NCI-H1048 (cell line): ENCODE data around the gene MAP2K6.

Source experiments
- DNase-seq: peaks from one replicate; lab custom pipeline; 2025; lab: John Stamatoyannopoulos, UW

The MAP2K6 gene

GRCh38 chr17:69535016-69535570, 120.6 kb downstream of the MAP2K6 start:
- no peak for DNase-seq

- no peak for DNase-seq
These were observed 124.3 kb downstream of the MAP2K6 start for GRCh38 chr17:69538795-69539194.

- no peak for DNase-seq
These were observed 124.8 kb downstream of the MAP2K6 start for GRCh38 chr17:69539274-69539673.

GRCh38 chr17:69539781-69540319, 125.4 kb downstream of the MAP2K6 start:
- DNase-seq = no peak

- no peak for DNase-seq
These were observed 125.9 kb downstream of the MAP2K6 start for GRCh38 chr17:69540356-69540755.

- no peak for DNase-seq
These were observed 132.7 kb downstream of the MAP2K6 start for GRCh38 chr17:69547230-69547629.

GRCh38 chr17:69547947-69548346, 133.4 kb downstream of the MAP2K6 start:
- no peak for DNase-seq

- DNase-seq = no peak
These were observed 136.9 kb downstream of the MAP2K6 start for GRCh38 chr17:69551212-69552010.

- DNase-seq = no peak
These were observed 138.6 kb downstream of the MAP2K6 start for GRCh38 chr17:69552986-69553667.

- DNase-seq = no peak
These were observed 140.6 kb downstream of the MAP2K6 start for GRCh38 chr17:69555056-69555455.

- no peak for DNase-seq
These were observed 142.8 kb downstream of the MAP2K6 start for GRCh38 chr17:69557339-69557738.

- DNase-seq = no peak
These were observed 144.3 kb downstream of the MAP2K6 start for GRCh38 chr17:69558796-69559195.

GRCh38 chr17:69560987-69561441, 146.5 kb downstream of the MAP2K6 start:
- DNase-seq = no peak

- no peak for DNase-seq
These were observed 147.0 kb downstream of the MAP2K6 start for GRCh38 chr17:69561462-69561861.

- DNase-seq = no peak
These were observed 150.9 kb downstream of the MAP2K6 start for GRCh38 chr17:69565447-69565846.

GRCh38 chr17:69567130-69567529, 152.6 kb downstream of the MAP2K6 start:
- no peak for DNase-seq

GRCh38 chr17:69572747-69573146, 158.2 kb downstream of the MAP2K6 start:
- DNase-seq = no peak

GRCh38 chr17:69573396-69573795, 158.9 kb downstream of the MAP2K6 start:
- DNase-seq = no peak

GRCh38 chr17:69574257-69575197, 160.0 kb downstream of the MAP2K6 start:
- no peak for DNase-seq

GRCh38 chr17:69575346-69575761, 160.9 kb downstream of the MAP2K6 start:
- DNase-seq = no peak

GRCh38 chr17:69577098-69577497, 162.6 kb downstream of the MAP2K6 start:
- DNase-seq = no peak
